Measurements from ENCODE around the gene STIM1.

Gene STIM1

DNA sequence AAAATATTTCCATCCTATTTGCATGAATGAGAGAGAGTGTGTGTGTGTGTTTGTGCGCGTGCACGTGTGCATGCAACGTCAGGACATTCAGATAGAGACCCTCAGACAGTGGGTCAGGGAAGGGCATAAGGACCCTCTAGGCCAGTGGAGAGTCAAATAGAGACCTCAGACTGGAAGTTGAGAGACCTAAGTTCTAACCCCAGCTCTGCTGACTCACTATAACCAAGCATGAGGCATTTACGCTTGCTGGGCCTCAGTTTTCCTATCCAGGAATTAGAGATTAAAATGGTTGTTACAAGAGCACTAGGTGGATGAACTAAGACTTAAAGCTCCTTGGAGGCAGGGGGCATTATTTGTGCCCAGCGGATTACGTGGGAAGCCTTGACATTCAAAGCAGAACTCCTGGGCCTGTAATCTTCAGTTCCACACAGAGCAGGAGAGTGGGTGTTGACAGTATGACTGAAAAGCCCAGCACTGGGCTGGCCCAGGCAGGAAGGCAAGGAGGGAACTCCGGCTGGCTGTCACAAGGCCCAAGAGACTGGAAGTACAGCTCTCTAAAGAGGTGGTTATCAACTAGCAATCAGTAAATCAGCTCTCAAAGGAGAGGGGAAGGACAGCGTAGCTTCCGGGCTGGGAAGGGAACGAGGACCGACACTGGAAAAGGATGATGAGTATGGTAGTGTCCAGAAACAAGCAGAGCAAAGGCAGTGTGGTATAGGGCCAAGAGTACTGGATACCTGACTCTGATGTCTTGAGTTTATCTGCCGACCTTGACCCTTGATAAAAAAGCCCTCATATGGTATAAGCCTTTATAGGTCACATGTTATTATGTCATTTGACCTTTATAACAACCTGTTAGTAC, 23.9 kb upstream of the STIM1 start:
- Histone ChIP-seq H3K27ac (ENCODE audit: low read depth, low read length) (no peak overlapping the region; the same call in 1 of the 2 replicates), H2AFZ (ENCODE audit: low read length, unreplicated experiment) (no peak overlapping the region), H3K36me3 (ENCODE audit: insufficient read depth, low read length) (peaks cover 4% of the 10 kb centered on the region; the same call in 1 of the 2 replicates), H3K4me3 (ENCODE audit: low read depth, low read length) (no peak overlapping the region), H3K79me2 (ENCODE audit: control insufficient read depth, insufficient read depth, low read length, unreplicated experiment) (peaks cover 67% of the 10 kb centered on the region), H3K27me3 (ENCODE audit: insufficient read depth, low read length) (no peaks in the 10 kb centered on the region), H3K4me1 (ENCODE audit: control insufficient read depth, insufficient read depth, low read length, unreplicated experiment) (peaks cover 17% of the 10 kb centered on the region)

DNA sequence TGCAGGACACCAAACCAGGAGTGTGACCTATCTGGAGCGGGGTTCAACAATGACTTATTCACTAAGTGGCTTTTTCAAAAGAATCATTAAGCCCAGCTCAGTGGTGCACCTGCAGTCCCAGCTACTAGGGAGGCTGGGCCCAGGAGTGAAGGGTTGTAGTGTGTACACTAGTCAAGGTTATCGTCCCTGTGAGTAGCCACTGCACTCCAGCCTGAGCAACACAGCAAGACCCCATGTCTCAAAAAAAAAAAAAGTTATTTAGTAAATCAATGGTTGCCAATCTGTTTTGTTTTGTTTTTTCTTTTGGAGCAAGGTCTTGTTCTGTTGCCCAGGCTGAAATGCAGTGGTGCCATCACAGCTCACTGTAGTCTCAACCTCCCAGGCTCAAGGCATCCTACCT, 22.6 kb upstream of the STIM1 start:
- no peak overlapping the region for H2AFZ ChIP-seq (ENCODE audit: low read length, unreplicated experiment)
- H3K36me3 ChIP-seq (ENCODE audit: insufficient read depth, low read length), result no peaks in the 10 kb centered on the region
- H3K79me2 ChIP-seq (ENCODE audit: control insufficient read depth, insufficient read depth, low read length, unreplicated experiment), result peaks cover 77% of the 10 kb centered on the region
- no peaks in the 10 kb centered on the region for H3K27me3 ChIP-seq (ENCODE audit: insufficient read depth, low read length)
- no peak overlapping the region for H3K27ac ChIP-seq (ENCODE audit: low read depth, low read length)
- H3K4me1 ChIP-seq (ENCODE audit: control insufficient read depth, insufficient read depth, low read length, unreplicated experiment), result peaks cover 28% of the 10 kb centered on the region
- H3K4me3 ChIP-seq (ENCODE audit: low read depth, low read length), result no peak overlapping the region

DNA sequence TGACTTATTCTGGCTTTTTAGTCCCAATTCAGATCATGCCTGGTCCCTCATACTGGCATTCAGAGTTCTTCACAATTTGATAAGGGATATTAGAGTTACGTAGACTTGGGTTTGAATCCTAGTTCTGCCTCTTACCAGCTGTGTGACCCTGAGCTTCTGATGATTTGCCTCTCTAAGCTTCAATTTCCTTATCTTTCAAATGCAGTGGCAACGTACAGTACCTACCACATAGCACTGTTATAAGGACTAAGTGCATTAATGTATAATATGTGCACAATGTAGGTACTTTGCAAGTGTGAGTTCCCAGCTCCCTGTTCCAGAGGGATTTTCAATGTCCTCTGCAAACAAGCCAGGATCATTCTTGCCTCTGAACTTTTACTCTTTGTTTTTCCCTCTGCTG, 22.0 kb upstream of the STIM1 start:
- no peak overlapping the region for H2AFZ ChIP-seq (ENCODE audit: low read length, unreplicated experiment)
- no peaks in the 10 kb centered on the region for H3K36me3 ChIP-seq (ENCODE audit: insufficient read depth, low read length)
- H3K4me1 ChIP-seq (ENCODE audit: control insufficient read depth, insufficient read depth, low read length, unreplicated experiment), result peaks cover 34% of the 10 kb centered on the region
- no peaks in the 10 kb centered on the region for H3K27me3 ChIP-seq (ENCODE audit: insufficient read depth, low read length)
- no peak overlapping the region for H3K4me3 ChIP-seq (ENCODE audit: low read depth, low read length)
- H3K27ac ChIP-seq (ENCODE audit: low read depth, low read length), result no peak overlapping the region
- H3K79me2 ChIP-seq (ENCODE audit: control insufficient read depth, insufficient read depth, low read length, unreplicated experiment), result peaks cover 83% of the 10 kb centered on the region

DNA sequence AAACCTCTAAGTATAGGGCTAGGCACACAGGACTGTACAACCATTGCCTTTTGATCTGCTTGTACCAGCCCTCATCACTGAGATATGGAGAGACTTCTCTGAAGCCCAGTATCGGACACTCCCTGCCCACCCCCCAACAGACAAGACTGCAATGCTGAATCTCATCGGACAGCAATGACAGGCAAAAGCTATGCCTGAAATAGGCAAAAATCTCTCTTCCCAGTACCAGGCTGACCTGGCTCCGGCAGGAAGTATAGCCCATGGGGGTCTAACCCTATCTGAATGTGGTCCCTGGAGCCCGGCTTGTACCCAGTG, 21.2 kb upstream of the STIM1 start:
- Histone ChIP-seq H2AFZ (ENCODE audit: low read length, unreplicated experiment) (no peak overlapping the region), H3K36me3 (ENCODE audit: insufficient read depth, low read length) (no peaks in the 10 kb centered on the region), H3K27me3 (ENCODE audit: insufficient read depth, low read length) (no peaks in the 10 kb centered on the region), H3K27ac (ENCODE audit: low read depth, low read length) (no peak overlapping the region), H3K4me3 (ENCODE audit: low read depth, low read length) (no peak overlapping the region), H3K4me1 (ENCODE audit: control insufficient read depth, insufficient read depth, low read length, unreplicated experiment) (peaks cover 38% of the 10 kb centered on the region), H3K79me2 (ENCODE audit: control insufficient read depth, insufficient read depth, low read length, unreplicated experiment) (peaks cover 92% of the 10 kb centered on the region)

DNA sequence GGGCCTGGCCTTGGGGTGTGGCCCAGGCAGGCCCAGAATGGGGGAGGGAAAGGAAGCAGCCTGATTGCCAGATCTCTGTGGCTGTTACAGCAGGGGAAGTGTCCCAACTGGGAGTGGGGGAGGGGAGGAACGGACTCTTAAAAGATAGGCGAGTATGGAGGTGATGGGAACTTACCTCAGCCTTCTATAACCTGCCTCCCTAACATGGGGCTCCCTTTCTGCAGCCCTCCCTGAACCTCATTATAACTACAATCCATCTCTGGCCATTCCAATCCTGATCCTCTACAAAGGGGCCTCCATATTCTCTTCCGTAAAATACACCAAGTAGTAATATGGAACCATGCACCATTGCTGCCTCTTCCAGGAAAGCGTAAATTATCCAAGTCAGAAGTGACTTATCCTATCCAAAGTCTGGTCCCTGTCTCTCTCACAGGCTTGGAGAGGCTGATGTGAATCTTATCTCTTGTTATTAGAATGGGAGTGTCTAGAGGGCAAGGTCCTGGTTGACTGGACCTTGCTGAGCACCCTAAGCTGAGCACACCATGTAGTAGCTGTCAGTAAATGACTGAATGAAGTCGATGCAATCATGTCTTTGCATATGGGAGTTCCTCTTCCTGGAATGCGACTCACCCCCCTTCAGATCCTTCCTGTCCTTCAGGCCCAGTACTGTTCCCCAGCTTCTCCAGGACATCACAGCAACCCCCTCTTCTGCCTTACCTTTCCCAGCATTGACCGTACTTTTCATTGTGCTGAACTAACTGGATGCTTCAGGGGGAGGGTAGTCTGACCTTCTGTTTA, 20.6 kb upstream of the STIM1 start:
- Histone ChIP-seq H3K79me2 (ENCODE audit: control insufficient read depth, insufficient read depth, low read length, unreplicated experiment) (peaks cover 95% of the 10 kb centered on the region), H2AFZ (ENCODE audit: low read length, unreplicated experiment) (no peak overlapping the region), H3K4me3 (ENCODE audit: low read depth, low read length) (no peak overlapping the region; the same call in 1 of the 2 replicates), H3K4me1 (ENCODE audit: control insufficient read depth, insufficient read depth, low read length, unreplicated experiment) (peaks cover 38% of the 10 kb centered on the region), H3K36me3 (ENCODE audit: insufficient read depth, low read length) (no peaks in the 10 kb centered on the region), H3K27me3 (ENCODE audit: insufficient read depth, low read length) (no peaks in the 10 kb centered on the region), H3K27ac (ENCODE audit: low read depth, low read length) (no peak overlapping the region)

DNA sequence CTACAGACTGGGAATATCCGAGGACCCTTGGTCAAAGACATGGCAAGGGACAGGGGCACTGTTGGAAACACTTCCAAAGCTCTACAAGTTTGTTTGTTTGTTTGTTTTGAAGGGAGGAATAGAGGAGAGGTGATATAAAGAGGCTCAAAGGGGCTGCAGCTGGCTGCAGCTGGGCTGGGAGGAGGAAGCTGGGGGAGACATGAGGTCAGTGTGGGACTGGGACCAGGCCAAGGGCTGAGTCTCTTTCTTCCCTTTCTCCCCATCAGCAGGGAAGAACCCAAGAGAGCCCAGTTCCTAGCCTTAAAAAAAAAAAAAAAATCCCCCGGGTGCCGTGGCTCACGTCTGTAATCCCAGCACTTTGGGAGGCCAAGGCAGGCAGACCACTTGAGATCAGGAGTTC, 19.7 kb upstream of the STIM1 start:
- no peaks in the 10 kb centered on the region for H3K36me3 ChIP-seq (ENCODE audit: insufficient read depth, low read length)

DNA sequence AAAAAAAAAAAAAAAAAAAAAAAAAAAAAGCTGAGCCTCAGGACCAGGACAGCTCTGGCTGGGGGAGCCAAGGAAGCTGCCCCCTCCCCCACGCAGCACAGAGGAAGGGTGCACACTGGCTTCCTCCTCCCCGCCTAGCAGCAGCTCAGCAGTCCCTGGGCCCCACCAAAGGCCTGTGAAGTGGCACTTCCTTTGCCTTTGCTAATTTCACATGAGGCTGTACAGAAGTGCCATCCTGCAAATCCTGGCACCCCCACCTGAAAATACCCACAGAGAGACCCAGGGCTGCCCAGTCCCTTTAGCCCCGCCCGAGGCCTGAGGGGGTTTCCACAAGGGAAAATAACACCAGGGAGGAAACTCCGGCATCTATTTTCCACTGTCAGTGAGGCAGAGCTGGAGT, 18.6 kb upstream of the STIM1 start:
- H3K27ac ChIP-seq (ENCODE audit: low read depth, low read length), result no peak overlapping the region
- H3K27me3 ChIP-seq (ENCODE audit: insufficient read depth, low read length), result no peaks in the 10 kb centered on the region
- no peak overlapping the region for H3K4me3 ChIP-seq (ENCODE audit: low read depth, low read length)
- H3K4me1 ChIP-seq (ENCODE audit: control insufficient read depth, insufficient read depth, low read length, unreplicated experiment), result peaks cover 40% of the 10 kb centered on the region
- H2AFZ ChIP-seq (ENCODE audit: low read length, unreplicated experiment), result no peak overlapping the region
- peaks cover 84% of the 10 kb centered on the region for H3K79me2 ChIP-seq (ENCODE audit: control insufficient read depth, insufficient read depth, low read length, unreplicated experiment)
- H3K36me3 ChIP-seq (ENCODE audit: insufficient read depth, low read length), result no peaks in the 10 kb centered on the region

More for the DNA sequence above, 19.7 kb upstream of the STIM1 start:
- no peaks in the 10 kb centered on the region for H3K27me3 ChIP-seq (ENCODE audit: insufficient read depth, low read length)
- H3K79me2 ChIP-seq (ENCODE audit: control insufficient read depth, insufficient read depth, low read length, unreplicated experiment), result peaks cover 95% of the 10 kb centered on the region
- H3K4me3 ChIP-seq (ENCODE audit: low read depth, low read length), result no peak overlapping the region
- no peak overlapping the region for H2AFZ ChIP-seq (ENCODE audit: low read length, unreplicated experiment)
- H3K27ac ChIP-seq (ENCODE audit: low read depth, low read length), result no peak overlapping the region
- peaks cover 38% of the 10 kb centered on the region for H3K4me1 ChIP-seq (ENCODE audit: control insufficient read depth, insufficient read depth, low read length, unreplicated experiment)

DNA sequence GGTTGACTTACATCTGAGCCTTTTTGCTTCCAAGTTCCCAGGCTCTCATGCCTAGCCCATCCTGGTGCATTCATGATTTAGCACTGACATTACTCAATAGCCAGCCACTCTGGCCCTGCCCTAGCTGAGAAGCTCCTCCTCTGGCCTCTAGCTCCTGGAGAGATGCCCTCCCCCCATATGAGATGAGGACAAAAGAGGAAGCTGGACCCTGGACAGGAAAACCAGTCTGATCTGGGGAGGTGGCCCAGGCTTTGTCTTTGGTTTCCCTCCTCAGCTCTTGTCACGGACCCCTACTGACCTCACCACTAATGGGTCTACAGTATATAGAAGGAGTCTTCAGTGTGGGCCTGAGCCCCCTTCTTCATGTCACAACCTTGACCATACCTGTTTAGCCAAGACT, 17.7 kb upstream of the STIM1 start:
- no peaks in the 10 kb centered on the region for H3K27me3 ChIP-seq (ENCODE audit: insufficient read depth, low read length)
- no peak overlapping the region for H3K27ac ChIP-seq (ENCODE audit: low read depth, low read length)
- H3K4me3 ChIP-seq (ENCODE audit: low read depth, low read length), result peak overlapping the region; percentile 7; the same call in 1 of the 2 replicates
- H2AFZ ChIP-seq (ENCODE audit: low read length, unreplicated experiment), result no peak overlapping the region
- peaks cover 75% of the 10 kb centered on the region for H3K79me2 ChIP-seq (ENCODE audit: control insufficient read depth, insufficient read depth, low read length, unreplicated experiment)
- H3K4me1 ChIP-seq (ENCODE audit: control insufficient read depth, insufficient read depth, low read length, unreplicated experiment), result peaks cover 44% of the 10 kb centered on the region
- no peaks in the 10 kb centered on the region for H3K36me3 ChIP-seq (ENCODE audit: insufficient read depth, low read length)

DNA sequence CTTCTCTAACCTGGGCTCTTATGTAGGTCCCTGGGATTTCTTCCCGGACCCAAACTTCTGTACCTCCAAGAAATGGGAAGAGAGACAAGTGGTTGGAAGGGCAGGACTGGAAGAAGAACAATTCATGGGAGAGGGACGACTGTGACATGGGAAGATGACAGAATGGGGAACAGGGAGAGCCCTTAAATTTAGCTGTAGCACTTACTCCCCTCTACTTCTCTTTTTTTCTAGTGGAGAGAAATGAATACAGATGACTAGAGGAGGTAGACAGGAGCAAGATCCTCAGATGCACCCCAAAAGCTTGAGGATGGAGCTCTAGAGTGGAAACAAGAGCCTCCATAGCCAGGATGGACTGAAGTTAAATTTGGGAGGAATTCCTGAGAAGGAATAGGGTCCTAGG, 17.0 kb upstream of the STIM1 start:
- peaks cover 69% of the 10 kb centered on the region for H3K79me2 ChIP-seq (ENCODE audit: control insufficient read depth, insufficient read depth, low read length, unreplicated experiment)

DNA sequence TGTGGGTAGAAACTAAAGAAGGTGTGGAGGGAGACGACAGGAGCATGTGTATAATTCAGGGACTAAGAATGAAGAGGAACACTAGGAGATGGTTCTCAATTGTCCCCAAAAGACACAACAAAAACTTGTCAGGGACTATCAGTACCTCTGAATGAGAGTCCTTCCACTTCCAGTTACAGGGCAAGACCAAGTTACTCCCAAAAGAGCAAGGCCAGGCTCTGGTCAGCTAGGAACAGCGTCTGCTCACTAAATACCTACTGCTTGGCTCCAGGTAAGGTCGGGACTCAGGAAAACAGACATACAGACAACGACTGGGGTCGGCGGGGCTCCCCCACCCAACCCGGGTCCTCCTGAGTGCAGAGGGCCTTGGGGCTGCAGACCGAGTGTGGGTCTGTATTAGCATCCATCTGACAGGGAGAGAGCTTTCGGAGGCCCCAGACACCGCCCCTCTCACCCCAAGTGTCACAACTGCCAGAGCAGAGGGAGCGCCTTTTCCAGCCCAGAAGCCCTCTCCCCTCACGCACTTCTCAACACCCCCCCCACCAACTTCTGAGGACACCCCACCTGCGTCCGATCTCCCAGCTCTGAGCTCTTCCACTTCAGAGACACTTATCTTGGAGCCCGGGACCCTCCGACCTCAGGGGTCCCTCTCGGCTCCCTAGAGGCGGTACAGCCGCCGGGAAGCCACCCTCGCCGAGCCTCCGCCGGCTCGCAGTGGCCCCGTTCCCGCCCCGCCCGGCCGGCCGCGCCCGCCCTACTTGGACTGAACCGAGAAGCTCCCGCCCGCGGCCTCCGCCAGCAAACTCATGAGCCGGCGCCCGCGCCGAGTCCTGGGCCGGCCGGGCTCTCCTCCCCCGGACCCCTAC, 15.2 kb upstream of the STIM1 start:
- no peaks in the 10 kb centered on the region for H3K27me3 ChIP-seq (ENCODE audit: insufficient read depth, low read length)
- no peak overlapping the region for H2AFZ ChIP-seq (ENCODE audit: low read length, unreplicated experiment)
- no peaks in the 10 kb centered on the region for H3K36me3 ChIP-seq (ENCODE audit: insufficient read depth, low read length)
- peaks cover 52% of the 10 kb centered on the region for H3K79me2 ChIP-seq (ENCODE audit: control insufficient read depth, insufficient read depth, low read length, unreplicated experiment)
- peaks cover 35% of the 10 kb centered on the region for H3K4me1 ChIP-seq (ENCODE audit: control insufficient read depth, insufficient read depth, low read length, unreplicated experiment)
- H3K4me3 ChIP-seq (ENCODE audit: low read depth, low read length), result peak overlapping the region; percentile 91
- peak overlapping the region; percentile 82 for H3K27ac ChIP-seq (ENCODE audit: low read depth, low read length)

More for the DNA sequence above, 17.0 kb upstream of the STIM1 start:
- Histone ChIP-seq H3K27ac (ENCODE audit: low read depth, low read length) (no peak overlapping the region), H3K36me3 (ENCODE audit: insufficient read depth, low read length) (no peaks in the 10 kb centered on the region), H3K4me3 (ENCODE audit: low read depth, low read length) (peak overlapping the region; percentile 2; the same call in 1 of the 2 replicates), H2AFZ (ENCODE audit: low read length, unreplicated experiment) (no peak overlapping the region), H3K27me3 (ENCODE audit: insufficient read depth, low read length) (no peaks in the 10 kb centered on the region), H3K4me1 (ENCODE audit: control insufficient read depth, insufficient read depth, low read length, unreplicated experiment) (peaks cover 44% of the 10 kb centered on the region)
